Lower lobe of right lung (tissue), 2 donors: ENCODE results near the gene COQ10B. TPM values are rescaled to one million over a fixed set of nuclear protein-coding genes. Genes with fewer than 3 reads are reported as not detected.

Experiments used
- ATAC-seq, 2 donors: fragments of 200-7000 bp; cut with Tn5 transposase; one replicate each; pipeline ENCODE4 v1.9.1; 2020 to 2022; ENCODE audit warnings: mild to moderate bottlenecking in 2 of 2, moderate library complexity in 2 of 2
- DNase-seq: peaks from one replicate; pipeline ENCODE4 v3.0.0-alpha.2; 2020
- H3K27ac ChIP-seq: fragments of 200-600 bp; one replicate; pipeline ENCODE4 v1.8.0; 2022
- H3K27me3 ChIP-seq: fragments of 200-600 bp; one replicate; pipeline ENCODE4 v1.8.0; 2022; ENCODE audit warnings: low read depth
- H3K36me3 ChIP-seq: fragments of 200-600 bp; one replicate; pipeline ENCODE4 v1.8.0; 2022; ENCODE audit warnings: mild to moderate bottlenecking
- H3K4me1 ChIP-seq: fragments of 200-600 bp; one replicate; pipeline ENCODE4 v1.8.0; 2022
- H3K4me3 ChIP-seq: fragments of 200-600 bp; one replicate; pipeline ENCODE4 v1.8.0; 2022; ENCODE audit warnings: mild to moderate bottlenecking
- H3K9me3 ChIP-seq: fragments of 200-600 bp; one replicate; pipeline ENCODE4 v1.8.0; 2022
- intact Hi-C: fragments of 100-400 bp; cut with DNase I; formaldehyde crosslinking; loops from one replicate; pipeline ENCODE4 v1.11.0; 2022
- total RNA-seq: library from RNA; stranded (reverse); fragmentation: NEBNext Ultra II Directional; extraction: Animal tissue kit (Norgen Biotek cat#: 25700); gene quantifications from one replicate; pipeline ENCODE4 v1.2.1, GENCODE V29; 2021
- TF ChIP-seq, protein P1 (sequence below): fragments of 200-600 bp; IDR thresholded peaks from one replicate; pipeline ENCODE4 v1.8.0; 2022; ENCODE audit warnings: antibody characterized with exemption, mild to moderate bottlenecking
- donor health status: DM: no; HTN: yes; CAD: no; lungs with severe emphysema.

The COQ10B gene
- total RNA-seq, 1 donor from 2014 or later = 24.3 TPM

DNA sequence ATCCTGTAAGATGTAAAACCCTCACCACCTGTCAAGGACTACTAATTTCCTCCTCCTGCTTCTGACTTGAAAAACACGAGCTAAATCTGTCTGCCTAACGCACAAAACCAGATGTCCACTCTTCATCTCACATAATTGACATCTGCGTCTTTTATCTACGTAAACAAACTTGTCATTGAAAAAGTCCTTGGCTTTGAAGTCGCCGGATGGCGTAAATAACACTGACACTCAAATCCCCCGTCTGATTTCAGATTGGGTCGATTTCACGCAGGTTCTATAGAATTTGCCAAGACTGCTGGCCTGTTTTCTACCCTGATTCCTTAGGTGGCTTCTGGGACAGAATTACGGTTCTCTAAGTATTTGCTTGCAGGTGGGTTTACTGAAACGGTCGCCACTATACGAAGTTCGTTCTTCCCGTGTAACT, 62.0 kb downstream of the COQ10B start:
- TF ChIP-seq, protein P1, sequence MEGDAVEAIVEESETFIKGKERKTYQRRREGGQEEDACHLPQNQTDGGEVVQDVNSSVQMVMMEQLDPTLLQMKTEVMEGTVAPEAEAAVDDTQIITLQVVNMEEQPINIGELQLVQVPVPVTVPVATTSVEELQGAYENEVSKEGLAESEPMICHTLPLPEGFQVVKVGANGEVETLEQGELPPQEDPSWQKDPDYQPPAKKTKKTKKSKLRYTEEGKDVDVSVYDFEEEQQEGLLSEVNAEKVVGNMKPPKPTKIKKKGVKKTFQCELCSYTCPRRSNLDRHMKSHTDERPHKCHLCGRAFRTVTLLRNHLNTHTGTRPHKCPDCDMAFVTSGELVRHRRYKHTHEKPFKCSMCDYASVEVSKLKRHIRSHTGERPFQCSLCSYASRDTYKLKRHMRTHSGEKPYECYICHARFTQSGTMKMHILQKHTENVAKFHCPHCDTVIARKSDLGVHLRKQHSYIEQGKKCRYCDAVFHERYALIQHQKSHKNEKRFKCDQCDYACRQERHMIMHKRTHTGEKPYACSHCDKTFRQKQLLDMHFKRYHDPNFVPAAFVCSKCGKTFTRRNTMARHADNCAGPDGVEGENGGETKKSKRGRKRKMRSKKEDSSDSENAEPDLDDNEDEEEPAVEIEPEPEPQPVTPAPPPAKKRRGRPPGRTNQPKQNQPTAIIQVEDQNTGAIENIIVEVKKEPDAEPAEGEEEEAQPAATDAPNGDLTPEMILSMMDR = no peak
- Histone ChIP-seq H3K4me3 (peak overlapping the region; percentile 93), H3K27ac (peak overlapping the region; percentile 95), H3K36me3 (peaks cover 3% of the 10 kb centered on the region), H3K4me1 (peaks cover 30% of the 10 kb centered on the region), H3K27me3 (no peaks in the 10 kb centered on the region), H3K9me3 (no peaks in the 10 kb centered on the region)
- no peak for DNase-seq
- intact Hi-C loops = no loop called here
- ATAC-seq = peak in 1 of 2 donors; percentile 1

DNA sequence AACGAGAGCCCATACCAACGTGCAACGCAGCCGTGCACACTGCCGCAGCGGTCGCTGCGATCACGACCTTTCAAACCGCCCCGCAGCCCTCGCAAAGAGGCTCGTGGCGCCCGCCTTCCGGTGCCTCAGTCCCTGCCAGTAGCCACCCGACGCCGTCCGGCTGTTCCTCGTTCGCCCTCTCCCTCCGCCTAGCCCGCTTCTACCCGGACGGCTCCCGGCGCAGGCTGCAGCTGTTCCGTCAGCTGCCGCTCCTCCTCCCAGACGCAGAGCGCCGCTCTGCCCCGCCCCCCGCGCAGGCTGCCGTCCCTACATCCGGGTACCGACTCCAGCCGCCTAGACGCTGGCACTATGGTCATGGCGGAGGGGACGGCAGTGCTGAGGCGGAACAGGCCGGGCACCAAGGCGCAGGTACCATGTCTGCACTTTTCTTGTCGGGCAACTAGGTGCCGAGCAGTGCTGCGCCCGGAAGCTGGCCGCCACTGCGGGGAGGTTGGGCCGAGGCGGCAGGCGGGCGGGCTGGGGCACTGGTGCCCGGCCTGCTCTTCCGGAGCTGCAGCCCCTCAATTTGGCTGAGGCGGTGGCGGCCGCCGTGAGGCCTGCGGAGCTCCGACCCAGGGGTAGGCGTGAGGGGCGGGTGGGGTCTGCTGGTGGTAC, 62.5 kb downstream of the COQ10B start, which contains the start of gene MOB4:
TSS of gene MOB4 (plus strand) at position 328 of the 654 bp plus-strand sequence. CDS start at position 349, 21 bp downstream.
- intact Hi-C loops = no loop called here
- peak within 1 kb of the TSS; percentile 95 for H3K27ac ChIP-seq
- TF ChIP-seq, protein P1 = no peak

DNA sequence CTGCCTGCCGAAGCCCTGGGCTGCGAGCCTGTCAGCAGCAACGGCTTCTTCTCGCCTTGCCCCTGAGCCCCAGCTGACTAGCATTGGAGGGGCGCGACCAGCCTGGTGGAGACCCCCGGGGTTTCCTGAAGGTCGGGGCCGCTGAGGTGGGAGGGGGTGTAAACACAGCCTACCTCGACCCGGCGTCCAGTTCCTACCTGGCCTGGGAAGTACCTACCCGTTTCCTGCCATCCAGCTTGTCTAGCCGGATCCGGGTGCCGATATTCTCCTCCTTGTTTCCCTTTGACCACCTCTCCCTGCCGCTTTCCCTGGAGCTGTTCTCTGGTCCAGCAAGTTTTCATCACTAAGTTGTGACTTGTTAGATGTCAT, 63.0 kb downstream of the COQ10B start:
- no peak for DNase-seq

More for the DNA sequence above, 62.5 kb downstream of the COQ10B start, which contains the start of gene MOB4:
- H3K4me1 ChIP-seq = peaks cover 30% of the 10 kb centered on the region
- no peaks in the 10 kb centered on the region for H3K27me3 ChIP-seq
- peak; percentile 99 to 100 for ATAC-seq
- peaks cover 4% of the 10 kb centered on the region for H3K36me3 ChIP-seq
- H3K4me3 ChIP-seq = peak within 1 kb of the TSS; percentile 93
- DNase-seq = peak; percentile 98
- H3K9me3 ChIP-seq = no peaks in the 10 kb centered on the region

DNA sequence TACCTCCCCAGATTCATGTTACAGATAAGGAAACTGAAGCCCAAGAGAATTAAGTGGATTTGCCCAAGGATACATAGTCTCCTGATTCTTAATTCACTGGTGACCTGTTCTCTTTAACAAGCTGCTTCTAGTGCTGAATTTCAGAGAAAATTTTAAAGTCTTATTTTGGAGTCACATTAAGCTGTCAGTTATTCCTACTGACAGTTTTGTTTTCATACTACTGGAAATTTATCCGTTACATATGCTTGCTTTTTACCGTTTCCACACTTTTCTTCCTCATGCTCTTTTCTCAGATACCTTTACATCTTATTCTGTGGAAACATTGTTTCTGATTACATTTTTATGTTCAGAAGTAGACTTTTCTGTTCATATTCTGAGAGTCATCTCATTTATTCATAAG, 63.8 kb downstream of the COQ10B start:
- Histone ChIP-seq H3K27ac (no peak overlapping the region), H3K9me3 (no peaks in the 10 kb centered on the region), H3K4me3 (peak overlapping the region; percentile 93), H3K36me3 (peaks cover 4% of the 10 kb centered on the region), H3K27me3 (no peaks in the 10 kb centered on the region), H3K4me1 (peaks cover 30% of the 10 kb centered on the region)
- DNase-seq (no peak), ATAC-seq (no peak)
- intact Hi-C loops = no loop called here
- TF ChIP-seq, protein P1 = no peak

More for the DNA sequence above, 63.0 kb downstream of the COQ10B start:
- Histone ChIP-seq H3K36me3 (peaks cover 4% of the 10 kb centered on the region), H3K4me1 (peaks cover 30% of the 10 kb centered on the region), H3K4me3 (peak overlapping the region; percentile 93), H3K27ac (peak overlapping the region; percentile 95), H3K9me3 (no peaks in the 10 kb centered on the region), H3K27me3 (no peaks in the 10 kb centered on the region)
- intact Hi-C loops = no loop called here
- peak; percentile 31 to 56 for ATAC-seq
- TF ChIP-seq, protein P1 = no peak

Other genes with a start within 250 kb of the COQ10B start
- gene ANKRD44, start 142.8 kb upstream of the COQ10B start, total RNA-seq = 58.7 TPM
- 230 TPM for gene SF3B1, start 18.5 kb upstream of the COQ10B start, total RNA-seq
- 150 TPM for gene HSPD1, start 46.3 kb downstream of the COQ10B start, total RNA-seq
- gene HSPE1, start 46.8 kb downstream of the COQ10B start, total RNA-seq = 65.3 TPM
- 21.3 TPM for gene MOB4, start 62.5 kb downstream of the COQ10B start, total RNA-seq
- 4.3 TPM for gene RFTN2, start 222.0 kb downstream of the COQ10B start, total RNA-seq